ENCODE measurements around the gene DHPS. TPM values are rescaled to one million over a fixed set of nuclear protein-coding genes. Genes with fewer than 3 reads are reported as not detected.
"Not testable (repeated sequence)": the region's sequence is repeated elsewhere in the genome, so short reads cannot be mapped to it uniquely, and the experiment has no call there.

DHPS gene
- polyA plus RNA-seq, 1 donor: 73.4 TPM

GRCh38 chr19:12705169-12705568 lies 23.5 kb upstream of the DHPS start:
- no peak for DNase-seq

DNA sequence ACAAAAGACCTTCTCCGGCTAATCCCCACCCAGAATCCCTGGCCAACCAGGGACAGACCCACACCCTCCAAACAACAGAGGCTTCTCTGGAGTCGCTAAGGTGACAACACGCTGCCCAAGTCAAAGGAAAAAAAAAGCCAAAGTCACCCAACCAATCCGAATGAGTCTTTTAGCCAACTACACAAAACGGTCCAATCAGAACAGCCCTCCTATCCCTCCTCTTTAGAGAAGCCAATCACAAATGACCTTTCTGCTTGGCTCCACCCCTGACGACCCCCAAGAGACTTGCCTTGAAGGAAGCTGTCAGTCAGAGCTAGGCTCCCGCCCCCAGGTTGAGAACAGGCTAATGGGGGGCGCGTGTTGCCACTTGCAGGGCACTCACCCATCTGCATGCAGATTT lies 21.4 kb upstream of the DHPS start:
- peak; percentile 40 for DNase-seq

GRCh38 chr19:12701596-12702282 lies 20.1 kb upstream of the DHPS start:
- no peak for DNase-seq

DNA sequence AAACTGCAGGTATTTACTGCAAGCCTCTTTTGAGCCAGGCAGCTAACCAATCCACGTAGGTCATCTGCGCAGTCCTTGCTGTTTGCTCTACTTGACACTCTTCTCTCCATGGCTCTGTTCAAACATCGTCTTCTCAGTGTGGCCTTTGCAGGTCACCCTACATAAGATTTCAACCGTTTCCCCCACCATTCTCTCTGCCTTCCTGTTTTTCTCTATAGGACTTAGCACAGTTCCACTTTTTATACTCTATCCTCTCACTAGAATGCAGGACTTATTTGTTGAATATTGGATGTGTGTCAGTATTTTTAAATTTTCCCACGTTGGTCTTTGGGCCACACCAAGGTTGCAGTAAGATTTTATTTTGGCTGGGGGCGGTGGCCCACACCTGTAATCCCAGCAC lies 16.5 kb upstream of the DHPS start:
- no peak for DNase-seq

DNA sequence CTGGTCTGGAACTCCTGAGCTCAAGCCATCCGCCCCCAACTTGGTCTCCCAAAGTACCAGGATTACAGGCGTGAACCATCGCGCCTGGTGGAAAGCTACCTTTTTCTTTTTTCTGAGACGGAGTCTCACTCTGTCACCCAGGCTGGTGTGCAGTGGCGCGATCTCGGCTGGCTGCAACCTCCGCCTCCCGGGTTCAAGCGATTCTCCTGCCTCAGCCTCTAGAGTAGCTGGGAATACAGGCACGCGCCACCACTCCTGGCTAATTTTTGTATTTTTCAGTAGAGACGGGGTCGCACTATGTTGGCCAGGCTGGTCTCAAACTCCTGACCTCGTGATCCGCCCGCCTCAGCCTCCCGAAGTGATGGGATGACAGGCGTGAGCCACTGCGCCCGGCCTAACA lies 15.7 kb upstream of the DHPS start:
- not testable (repeated sequence) for DNase-seq

GRCh38 chr19:12696366-12697335 lies 15.0 kb upstream of the DHPS start, which contains the start of gene FBXW9:
Gene FBXW9, minus strand, starts transcription at chr19:12696631. Its CDS starts 50 bp downstream, at chr19:12696581.
- DNase-seq: peak; percentile 96

DNA sequence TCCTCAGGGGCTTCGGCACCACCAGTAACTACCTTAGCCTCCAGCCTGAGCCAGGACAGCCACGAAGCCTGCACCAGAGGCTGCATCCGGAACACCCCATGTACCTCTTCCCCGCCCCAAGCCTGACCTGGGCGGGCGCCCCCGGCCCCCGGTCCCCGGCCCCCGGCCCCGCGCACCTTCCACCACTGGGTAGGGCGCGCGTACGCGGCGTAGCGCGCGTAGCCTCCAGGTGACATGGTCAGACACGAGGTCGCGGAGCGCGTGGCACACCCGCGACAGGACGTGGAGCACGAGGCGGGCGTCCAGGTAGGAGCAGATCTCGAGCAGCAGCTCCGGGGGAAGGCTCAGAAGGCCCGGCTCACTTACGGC lies 14.3 kb upstream of the DHPS start:
- DNase-seq: no peak

DNA sequence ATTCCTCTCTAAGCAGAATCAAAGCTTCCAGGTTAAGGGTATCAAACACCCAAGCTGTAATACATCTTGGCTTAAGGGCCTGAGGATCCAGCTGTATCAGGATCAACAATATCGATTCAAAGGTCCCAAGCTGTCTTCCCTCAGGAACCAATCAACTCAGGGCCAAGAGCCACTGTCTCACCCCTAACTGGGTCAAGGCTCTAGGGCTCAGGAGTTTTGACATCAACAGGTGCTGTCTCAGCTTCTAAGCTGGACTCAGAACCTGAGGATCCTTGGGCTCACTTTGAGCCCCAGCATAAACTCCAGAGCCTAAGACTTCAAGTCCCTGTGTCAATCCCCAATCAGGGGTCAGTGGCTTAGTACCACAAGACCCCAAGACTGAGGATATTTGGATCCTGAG lies 13.8 kb upstream of the DHPS start:
- DNase-seq: no peak

GRCh38 chr19:12695096-12695495 lies 13.4 kb upstream of the DHPS start:
- no peak for DNase-seq

DNA sequence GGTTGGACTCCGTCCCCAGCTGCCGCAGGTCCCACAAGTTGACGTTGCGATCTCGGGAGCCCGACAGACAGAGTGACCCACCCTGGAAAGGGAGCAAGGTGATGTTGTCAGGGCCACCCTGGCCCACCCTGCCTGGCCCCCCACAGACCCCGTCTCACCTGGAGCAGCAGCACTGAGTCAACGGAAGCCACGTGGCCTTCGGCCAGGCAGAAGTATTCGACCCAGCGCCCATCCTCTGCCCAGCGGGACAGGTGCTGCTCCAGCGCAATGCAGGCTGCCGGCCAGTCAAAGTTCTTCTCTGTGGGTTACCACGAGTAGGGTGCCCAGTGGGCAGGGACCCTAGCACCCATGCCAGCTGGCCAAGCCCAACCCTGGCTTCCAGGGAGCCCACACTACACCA lies 13.0 kb upstream of the DHPS start:
- DNase-seq: no peak

GRCh38 chr19:12692960-12693359 lies 11.3 kb upstream of the DHPS start:
- no peak for DNase-seq

DNA sequence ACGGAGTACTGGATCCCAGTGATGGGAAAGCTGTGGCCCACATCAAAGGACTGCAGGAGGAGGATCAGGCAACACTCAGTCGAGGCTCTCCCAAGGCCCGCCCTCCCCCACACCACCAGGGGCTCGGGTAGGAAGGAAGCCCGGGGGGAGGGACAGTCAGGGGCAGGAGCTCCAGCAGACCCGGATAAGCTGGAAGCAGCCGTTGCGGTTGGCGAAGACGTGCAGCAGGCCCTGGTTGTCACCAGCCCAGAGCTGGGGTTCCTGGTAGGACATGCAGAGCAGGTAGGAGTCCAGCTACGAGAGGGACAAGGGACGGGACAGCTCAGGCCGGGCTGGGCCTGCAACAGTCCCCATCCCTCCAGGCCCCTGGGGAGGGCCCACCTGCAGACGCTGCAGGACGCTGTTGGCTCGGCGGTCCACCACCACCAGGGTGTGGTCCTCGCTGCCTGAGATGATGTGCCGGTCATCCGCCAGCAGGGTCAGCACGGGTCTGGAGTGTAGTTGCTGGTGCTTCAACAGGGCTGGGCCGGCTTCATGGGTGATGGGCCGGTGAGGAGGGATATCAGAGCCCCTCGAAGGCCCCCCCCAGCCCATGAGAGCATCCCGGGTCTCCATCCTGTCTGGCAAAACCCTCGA lies 8.0 kb upstream of the DHPS start:
- DNase-seq: no peak

GRCh38 chr19:12689012-12689411 lies 7.3 kb upstream of the DHPS start:
- DNase-seq: no peak

- no peak for DNase-seq
Measured at GRCh38 chr19:12687496-12688196, 6.0 kb upstream of the DHPS start, which contains the start of gene GNG14. Gene GNG14, plus strand, starts transcription at chr19:12687998. Its CDS starts 51 bp downstream, at chr19:12688049.

DNA sequence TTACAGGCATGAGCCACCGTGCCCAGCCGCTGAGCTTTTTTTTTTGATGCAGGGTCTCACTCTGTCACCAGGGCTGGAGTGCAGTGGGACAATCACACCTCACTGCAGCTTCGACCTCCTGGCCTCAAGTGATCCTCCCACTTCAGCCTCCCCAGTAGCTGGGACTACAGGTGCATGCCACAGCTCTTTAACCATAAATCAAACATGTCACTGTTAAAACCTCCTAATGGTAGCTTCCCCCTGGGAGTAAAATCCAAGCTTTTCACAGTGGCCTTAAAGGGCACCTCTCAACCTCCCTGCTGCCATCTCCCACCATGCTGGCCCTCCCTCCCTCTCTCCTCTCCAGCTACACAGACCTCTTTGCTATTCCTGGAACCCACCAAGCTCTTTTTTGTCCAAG lies 4.2 kb upstream of the DHPS start:
- DNase-seq: no peak

- no peak for DNase-seq
Measured at GRCh38 chr19:12680034-12680433, 1.6 kb downstream of the DHPS start.

DNA sequence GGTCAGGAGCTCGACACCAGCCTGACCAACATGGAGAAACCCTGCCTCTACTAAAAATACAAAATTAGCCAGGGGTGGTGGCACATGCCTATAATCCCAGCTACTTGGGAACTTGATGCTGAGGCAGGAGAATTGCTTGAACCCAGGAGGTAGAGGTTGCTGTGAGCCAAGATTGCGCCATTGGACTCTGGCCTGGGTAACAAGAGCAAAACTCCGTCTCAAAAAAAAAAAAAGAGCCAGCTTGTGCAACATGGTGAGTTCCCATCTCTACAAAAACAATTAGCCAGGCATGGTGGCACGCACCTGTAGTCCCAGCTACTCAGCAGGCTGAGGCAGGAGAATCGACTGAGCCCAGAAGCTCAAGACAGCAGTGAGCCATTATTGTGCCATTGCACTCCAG lies 3.6 kb downstream of the DHPS start:
- DNase-seq: not testable (repeated sequence)

GRCh38 chr19:12676928-12677327 lies 4.8 kb downstream of the DHPS start:
- no peak for DNase-seq

GRCh38 chr19:12676384-12676792 lies 5.3 kb downstream of the DHPS start:
- peak; percentile 71 for DNase-seq

GRCh38 chr19:12675940-12676339 lies 5.7 kb downstream of the DHPS start:
- no peak for DNase-seq

DNA sequence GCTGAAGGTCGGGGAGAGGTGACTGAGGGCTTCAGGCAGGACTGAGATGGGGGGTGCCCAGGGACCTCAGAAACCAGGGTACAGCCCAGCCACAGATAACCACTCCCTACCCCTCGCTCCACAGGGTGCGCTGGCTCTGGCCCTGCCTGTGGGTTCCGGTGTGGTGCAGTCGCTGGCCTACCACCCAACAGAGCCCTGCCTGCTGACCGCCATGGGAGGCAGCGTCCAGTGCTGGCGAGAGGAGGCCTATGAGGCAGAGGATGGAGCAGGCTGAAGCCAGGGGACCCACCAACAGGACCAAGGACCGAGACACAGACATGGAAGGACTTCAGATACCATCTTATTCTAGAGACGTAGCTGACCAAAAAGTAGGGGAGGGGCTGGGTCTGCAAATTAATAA lies 6.3 kb downstream of the DHPS start:
- DNase-seq: no peak

- no peak for DNase-seq
Measured at GRCh38 chr19:12672744-12673143, 8.9 kb downstream of the DHPS start.
